HL-60 (cell line): Measurements from ENCODE around the gene UBASH3A.
A peak's percentile ranks its signal among the peaks of the same experiment; 100 is the strongest.

Experiments used
- DNase-seq, 2 experiments: peaks; one replicate each; pipeline ENCODE4 v3.0.0-alpha.2; 2010 to 2020; ENCODE audit warnings: low read depth in 1 of 2, low spot score in 1 of 2
- H3K27ac ChIP-seq: fragments of 250-450 bp; sonication (Bioruptor Pico); replicated peaks from 2 replicates; pipeline ENCODE4 v1.5.1; 2020; ENCODE audit warnings: mild to moderate bottlenecking, moderate library complexity
- H3K27me3 ChIP-seq: fragments of 250-450 bp; sonication (Bioruptor Pico); 2 replicates; pipeline ENCODE4 v1.5.1; 2021; ENCODE audit warnings: mild to moderate bottlenecking, moderate library complexity; ENCODE audit not compliant: insufficient read depth, poor library complexity, severe bottlenecking
- H3K4me3 ChIP-seq: replicated peaks from 2 replicates; pipeline ENCODE4 v1.5.1; 2011; ENCODE audit warnings: mild to moderate bottlenecking, control low read depth, low read length; ENCODE audit not compliant: insufficient read depth
- CTCF ChIP-seq: IDR thresholded peaks from one replicate; pipeline ENCODE4 v1.5.1; 2011; ENCODE audit warnings: low read length, control low read depth, inconsistent platforms; ENCODE audit not compliant: insufficient read depth
- GABPA ChIP-seq: IDR thresholded peaks from 2 replicates; pipeline ENCODE4 v1.6.1; 2012; ENCODE audit warnings: low read depth
- POLR2AphosphoS5 ChIP-seq: IDR thresholded peaks from 2 replicates; pipeline ENCODE4 v1.6.1; 2012; ENCODE audit warnings: low read depth
- REST ChIP-seq: IDR thresholded peaks from 2 replicates; pipeline ENCODE4 v1.6.1; 2012; ENCODE audit warnings: low read depth; ENCODE audit not compliant: insufficient replicate concordance
- SPI1 ChIP-seq: IDR thresholded peaks from 2 replicates; pipeline ENCODE4 v1.6.1; 2012; ENCODE audit warnings: low read depth, mild to moderate bottlenecking, borderline replicate concordance

UBASH3A gene

GRCh38 chr21:42419845-42420244, 16.1 kb downstream of the UBASH3A start:
- TF ChIP-seq REST: no peak
- no peak for TF ChIP-seq SPI1
- TF ChIP-seq CTCF: no peak
- TF ChIP-seq POLR2AphosphoS5: no peak
- TF ChIP-seq GABPA: no peak
- no peaks in the 10 kb centered on the region for H3K27me3 ChIP-seq
- DNase-seq: no peak
- H3K27ac ChIP-seq: no peak overlapping the region
- no peak overlapping the region for H3K4me3 ChIP-seq

- Histone ChIP-seq H3K4me3 (no peak overlapping the region), H3K27ac (no peak overlapping the region), H3K27me3 (no peaks in the 10 kb centered on the region)
- TF ChIP-seq CTCF: no peak
- TF ChIP-seq GABPA: no peak
- no peak for TF ChIP-seq SPI1
- TF ChIP-seq REST: no peak
- no peak for TF ChIP-seq POLR2AphosphoS5
- no peak for DNase-seq
These were observed 17.5 kb downstream of the UBASH3A start for GRCh38 chr21:42421018-42421793.

- no peak overlapping the region for H3K27ac ChIP-seq
- TF ChIP-seq CTCF (no peak), SPI1 (no peak), REST (no peak), POLR2AphosphoS5 (no peak), GABPA (no peak)
- DNase-seq: peak in 1 of 2 experiments; percentile 18
- H3K4me3 ChIP-seq: no peak overlapping the region
- H3K27me3 ChIP-seq: no peaks in the 10 kb centered on the region
These were observed 19.5 kb downstream of the UBASH3A start for GRCh38 chr21:42423197-42423675.
